GM13977 (cell line): ENCODE measurements around the gene TTLL13.
A peak's percentile ranks its signal among the peaks of the same experiment; 100 is the strongest.

Source experiments
- DNase-seq: peaks from one replicate; pipeline ENCODE4 v3.0.0; 2012; ENCODE audit warnings: low spot score
- in situ Hi-C: fragments of 300-500 bp; cut with MboI; formaldehyde crosslinking; loops from one replicate; pipeline ENCODE4 v1.12.0; 2022; ENCODE audit warnings: low sequenced_read_pairs, low pct_unique_long_range_greater_than_20kb, mixed read lengths, inconsistent platforms; ENCODE audit not compliant: unreplicated experiment
- TF ChIP-seq, protein P1 (sequence below): IDR thresholded peaks from 2 replicates; pipeline ENCODE4 v1.5.1; 2012; ENCODE audit warnings: mild to moderate bottlenecking, control low read depth; ENCODE audit not compliant: insufficient read depth; ENCODE audit errors: extremely low read depth, missing control alignments

Gene TTLL13

DNA sequence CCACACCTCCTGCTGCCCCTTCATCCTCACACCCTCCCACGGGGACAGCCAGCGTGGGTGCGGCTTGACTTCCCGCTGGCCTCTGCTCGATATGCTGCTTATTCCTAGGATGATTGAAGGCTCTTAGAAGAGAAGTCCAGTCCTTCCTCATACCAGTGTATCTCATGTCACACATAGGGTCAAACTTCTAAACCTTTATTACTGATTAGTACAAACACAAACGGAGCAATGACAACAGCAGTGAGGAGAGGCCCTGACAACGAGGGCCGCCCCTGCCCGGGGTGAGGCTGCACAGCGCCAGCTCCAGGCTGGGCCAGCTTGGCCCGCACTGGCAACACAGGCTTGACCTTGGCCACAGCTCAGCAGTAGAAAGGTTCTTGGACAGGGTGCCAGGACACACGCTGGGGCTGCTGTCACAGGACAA, 19.3 kb upstream of the TTLL13 start:
- no peak for DNase-seq
- TF ChIP-seq, protein P1, sequence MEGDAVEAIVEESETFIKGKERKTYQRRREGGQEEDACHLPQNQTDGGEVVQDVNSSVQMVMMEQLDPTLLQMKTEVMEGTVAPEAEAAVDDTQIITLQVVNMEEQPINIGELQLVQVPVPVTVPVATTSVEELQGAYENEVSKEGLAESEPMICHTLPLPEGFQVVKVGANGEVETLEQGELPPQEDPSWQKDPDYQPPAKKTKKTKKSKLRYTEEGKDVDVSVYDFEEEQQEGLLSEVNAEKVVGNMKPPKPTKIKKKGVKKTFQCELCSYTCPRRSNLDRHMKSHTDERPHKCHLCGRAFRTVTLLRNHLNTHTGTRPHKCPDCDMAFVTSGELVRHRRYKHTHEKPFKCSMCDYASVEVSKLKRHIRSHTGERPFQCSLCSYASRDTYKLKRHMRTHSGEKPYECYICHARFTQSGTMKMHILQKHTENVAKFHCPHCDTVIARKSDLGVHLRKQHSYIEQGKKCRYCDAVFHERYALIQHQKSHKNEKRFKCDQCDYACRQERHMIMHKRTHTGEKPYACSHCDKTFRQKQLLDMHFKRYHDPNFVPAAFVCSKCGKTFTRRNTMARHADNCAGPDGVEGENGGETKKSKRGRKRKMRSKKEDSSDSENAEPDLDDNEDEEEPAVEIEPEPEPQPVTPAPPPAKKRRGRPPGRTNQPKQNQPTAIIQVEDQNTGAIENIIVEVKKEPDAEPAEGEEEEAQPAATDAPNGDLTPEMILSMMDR = no peak
- in situ Hi-C loops = no loop called here

DNA sequence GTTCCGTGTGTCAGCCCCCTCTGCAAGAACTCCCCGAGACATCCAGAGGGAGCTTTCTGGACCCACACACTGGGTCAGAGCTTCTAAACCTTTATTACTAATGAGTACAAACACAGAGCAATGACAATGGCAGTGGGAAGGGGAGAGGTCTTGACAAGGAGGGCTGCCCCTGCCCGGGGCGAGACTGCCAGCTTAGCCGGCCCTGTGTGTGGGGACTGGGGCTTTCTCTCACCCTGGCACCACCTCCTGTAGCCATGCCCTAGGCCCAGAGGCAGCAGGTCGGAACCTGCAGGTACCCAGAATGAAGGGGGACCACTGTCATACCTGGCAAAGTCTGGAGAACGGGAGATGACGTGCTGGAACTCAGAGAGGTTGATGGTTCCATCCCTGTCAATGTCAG, 18.7 kb upstream of the TTLL13 start:
- in situ Hi-C loops = no loop called here
- TF ChIP-seq, protein P1 = no peak

DNA sequence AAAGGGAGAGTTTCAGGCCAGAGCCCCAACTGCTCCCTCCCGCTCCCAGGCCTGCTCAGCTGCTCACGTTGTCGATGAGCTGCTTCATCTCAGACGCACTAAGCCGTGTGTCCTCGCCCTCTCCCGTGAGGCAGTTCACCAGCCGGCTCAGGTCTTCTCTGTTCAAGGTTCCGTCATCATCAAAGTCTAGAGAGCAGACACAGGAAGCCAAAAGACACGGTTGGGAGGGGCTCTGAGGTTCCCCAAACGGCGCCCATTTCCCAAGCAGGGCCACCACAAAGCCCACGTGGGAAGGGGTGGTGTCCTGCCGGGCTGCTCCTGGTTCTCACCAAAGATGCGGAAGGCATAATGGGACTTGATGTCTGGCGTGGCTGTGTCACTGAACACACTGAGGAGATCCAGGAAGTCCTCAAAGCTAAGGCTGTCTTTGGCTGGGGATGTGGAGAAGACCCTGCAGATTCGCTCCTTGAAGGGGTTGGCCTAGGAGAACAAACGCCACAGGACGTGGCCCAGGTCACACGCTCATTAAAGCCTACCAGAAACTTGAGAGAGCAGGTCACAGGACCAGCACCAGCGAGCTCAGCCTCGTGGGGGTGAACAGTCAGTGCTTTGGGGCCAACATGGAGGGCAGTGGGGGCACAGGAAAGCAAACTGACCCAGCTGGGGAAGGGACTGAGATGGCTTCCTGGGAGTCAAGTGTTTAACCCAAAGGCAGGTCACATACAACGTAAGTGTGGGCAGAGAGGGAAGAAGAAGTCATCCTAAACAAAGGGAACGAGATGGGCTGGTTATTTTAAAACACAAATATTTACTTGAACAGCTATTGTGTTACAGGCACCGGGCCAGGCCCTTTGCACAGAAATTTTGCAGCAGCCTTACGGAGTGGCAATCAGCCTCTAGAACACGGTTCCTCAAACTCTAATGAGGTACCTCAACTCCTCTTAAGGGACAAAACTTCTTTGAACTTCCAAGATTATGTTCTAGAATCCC, 18.0 kb upstream of the TTLL13 start:
- peak; percentile 77 for DNase-seq
- in situ Hi-C loops = no loop called here
- TF ChIP-seq, protein P1 = no peak

More for the DNA sequence above, 18.7 kb upstream of the TTLL13 start:
- DNase-seq = no peak

DNA sequence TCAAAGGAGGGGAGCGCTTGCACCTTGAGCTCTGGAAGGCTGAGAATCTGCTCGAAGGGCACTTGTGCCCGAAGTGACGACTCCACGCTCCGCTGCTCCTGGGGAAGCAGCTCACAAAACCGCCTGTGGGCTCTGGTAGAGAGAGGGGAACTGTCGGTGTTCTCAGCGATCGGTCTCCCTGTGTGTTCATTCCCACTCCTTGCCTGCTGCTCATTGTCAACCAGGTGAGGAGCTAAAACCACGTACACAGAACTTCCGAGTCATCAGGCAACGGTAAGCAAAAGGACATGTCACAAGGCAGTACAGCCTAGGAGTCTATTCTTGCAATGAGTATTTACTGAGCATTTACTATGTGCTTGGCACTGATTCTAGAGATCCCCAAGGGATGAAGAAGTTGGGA, 17.2 kb upstream of the TTLL13 start:
- DNase-seq = peak; percentile 28
- TF ChIP-seq, protein P1 = no peak
- in situ Hi-C loops = no loop called here

DNA sequence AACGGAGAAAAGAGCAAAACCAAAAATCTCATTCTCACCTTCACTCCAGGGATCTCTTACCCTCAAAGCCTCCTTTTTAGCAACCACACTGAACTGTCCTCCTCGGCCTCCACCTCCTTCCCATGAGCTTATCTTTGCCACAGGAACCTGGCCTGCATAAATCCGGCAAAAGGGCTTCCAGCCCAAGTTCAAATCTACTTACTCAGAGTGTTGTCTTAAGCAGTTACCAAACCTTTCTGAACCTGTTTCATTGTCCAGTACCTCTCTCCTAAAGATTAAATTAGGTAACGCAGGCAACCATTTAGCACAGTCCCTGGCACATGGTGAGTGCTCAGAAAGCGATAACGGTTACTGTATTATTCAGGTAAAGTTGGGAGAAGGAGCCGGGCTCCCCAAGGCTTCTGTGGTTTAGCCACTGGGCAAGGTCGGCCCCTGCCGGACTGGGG, 16.4 kb upstream of the TTLL13 start:
- in situ Hi-C loops = no loop called here
- TF ChIP-seq, protein P1 = peak; percentile 47
- DNase-seq = no peak

DNA sequence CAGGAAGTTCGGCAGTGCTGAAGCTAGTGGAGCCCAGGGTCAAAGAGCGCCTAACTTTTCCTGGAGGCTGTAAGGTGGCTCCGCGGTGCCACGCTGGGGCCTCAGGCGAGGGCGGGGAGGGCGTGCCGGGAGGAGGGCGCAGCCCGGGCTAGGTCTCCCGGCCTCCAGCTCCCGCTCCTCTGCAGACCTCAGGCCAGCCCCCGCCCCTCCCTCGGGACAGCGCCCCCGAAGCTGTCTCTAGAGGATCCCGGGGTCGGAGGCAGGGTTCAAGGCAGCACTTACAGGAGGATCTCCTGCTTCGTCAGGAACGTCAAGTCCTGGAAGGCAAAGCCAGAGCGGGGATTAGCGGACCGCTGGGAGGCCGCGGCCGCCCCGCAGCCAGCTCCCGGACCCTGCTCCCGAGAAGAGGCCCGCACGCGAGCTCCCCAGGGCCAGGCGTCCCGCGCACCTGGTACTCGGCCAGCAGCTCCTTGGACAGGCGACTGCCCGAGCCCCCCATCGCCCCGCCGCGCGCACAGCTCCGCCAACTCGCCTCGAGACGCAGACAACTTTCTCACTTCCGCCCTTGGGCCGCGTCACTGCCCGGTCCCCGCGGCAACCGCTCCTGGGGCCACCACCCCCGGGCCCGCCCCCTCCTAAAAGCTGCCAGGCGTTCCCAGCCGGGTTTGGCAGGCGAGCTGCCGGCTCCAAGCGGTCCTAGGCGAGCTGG, 15.8 kb upstream of the TTLL13 start, which contains the start of gene CIB1:
CIB1 (minus strand) TSS at position 555 of the 709 bp plus-strand sequence; CDS start at position 499, 56 bp downstream.
- TF ChIP-seq, protein P1 = no peak
- DNase-seq = peak; percentile 99
- in situ Hi-C loops = no loop called here
